Fibroblast of lung (primary cell): Measurements from ENCODE around the gene NCBP2. TPM values are rescaled to one million over a fixed set of nuclear protein-coding genes. Genes with fewer than 3 reads are reported as not detected.

Experiments used
- DNase-seq, 2 donors: peaks; one replicate each; pipeline versions ENCODE4 v3.0.0 to v3.0.0-alpha.2; 2010; ENCODE audit warnings: low read depth in 2 of 2
- H2AFZ ChIP-seq: 2 replicates; pipeline ENCODE4 v1.5.1; 2012; ENCODE audit warnings: low read length, control low read depth, inconsistent platforms
- H3K27ac ChIP-seq: 2 replicates; pipeline ENCODE4 v1.5.1; 2011; ENCODE audit warnings: low read length, control low read depth; ENCODE audit not compliant: insufficient read depth
- H3K27me3 ChIP-seq: 2 replicates; pipeline ENCODE4 v1.5.1; 2011; ENCODE audit warnings: mild to moderate bottlenecking, low read length; ENCODE audit not compliant: control insufficient read depth, insufficient read depth
- H3K36me3 ChIP-seq: 2 replicates; pipeline ENCODE4 v1.5.1; 2011; ENCODE audit warnings: low read length; ENCODE audit not compliant: control insufficient read depth, insufficient read depth
- H3K4me1 ChIP-seq: 2 replicates; pipeline ENCODE4 v1.5.1; 2011; ENCODE audit warnings: low read length; ENCODE audit not compliant: control insufficient read depth, insufficient read depth; ENCODE audit errors: extremely low read depth
- H3K4me2 ChIP-seq: 2 replicates; pipeline ENCODE4 v1.5.1; 2011; ENCODE audit warnings: low read length, control low read depth; ENCODE audit not compliant: insufficient read depth; ENCODE audit errors: extremely low read depth
- H3K4me3 ChIP-seq, 4 experiments: fragments of 200-600 bp in 1 of 4; sonication (generic) in 1 of 4; replicated peaks in 1 of 4; 2 replicates each; pipeline ENCODE4 v1.5.1; 2011 to 2016; ENCODE audit warnings: low read length in 4 of 4, low read depth in 3 of 4, mild to moderate bottlenecking in 3 of 4, control low read depth in 2 of 4, inconsistent platforms in 1 of 4, mixed read lengths in 1 of 4; ENCODE audit not compliant: insufficient read depth in 1 of 4; ENCODE audit errors: control extremely low read depth in 1 of 4
- H3K79me2 ChIP-seq: 2 replicates; pipeline ENCODE4 v1.5.1; 2012; ENCODE audit warnings: mild to moderate bottlenecking, low read length, inconsistent platforms; ENCODE audit not compliant: control insufficient read depth, insufficient read depth
- H3K9ac ChIP-seq: 2 replicates; pipeline ENCODE4 v1.5.1; 2011; ENCODE audit warnings: mild to moderate bottlenecking, low read length, control low read depth; ENCODE audit not compliant: insufficient read depth
- H3K9me3 ChIP-seq: 2 replicates; pipeline ENCODE4 v1.5.1; 2012; ENCODE audit warnings: low read depth, low read length; ENCODE audit not compliant: control insufficient read depth, insufficient read depth
- H4K20me1 ChIP-seq: 2 replicates; pipeline ENCODE4 v1.5.1; 2011; ENCODE audit warnings: low read length; ENCODE audit not compliant: control insufficient read depth, insufficient read depth; ENCODE audit errors: extremely low read depth
- CTCF ChIP-seq, 2 donors: IDR thresholded peaks in 1 of 2; conservative IDR thresholded peaks in 1 of 2; 1 replicate in 1 of 2; 2 replicates in 1 of 2; pipeline ENCODE4 v1.5.1; 2011 to 2012; ENCODE audit warnings: low read length in 2 of 2, control low read depth in 1 of 2, inconsistent platforms in 1 of 2, low read depth in 1 of 2, mild to moderate bottlenecking in 1 of 2
- EZH2 ChIP-seq: IDR thresholded peaks from 2 replicates; pipeline ENCODE4 v1.5.1; 2012; ENCODE audit warnings: low read length, control low read depth, mild to moderate bottlenecking; ENCODE audit errors: missing control alignments
- polyA plus RNA-seq, 2 donors: library from polyadenylated mRNA; depleted of rRNA in 1 of 2; stranded (reverse) in 1 of 2; unstranded in 1 of 2; fragments of >200 nt; gene quantifications; 2 replicates each; pipeline ENCODE4 v1.2.1, GENCODE V29; 2011 to 2012; ENCODE audit warnings: missing spikeins in 1 of 2
- total RNA-seq: library from RNA; depleted of rRNA; stranded (reverse); fragments of >200 nt; gene quantifications from 2 replicates; pipeline ENCODE4 v1.2.1, GENCODE V29; 2014

NCBP2 gene
- total and polyA plus RNA-seq, 2 donors (not counting 1 experiment from before 2014, with no cell fraction given): 65.2 to 85.9 TPM

- H3K9me3 ChIP-seq: no peaks in the 10 kb centered on the region
- no peaks in the 10 kb centered on the region for H3K27me3 ChIP-seq
- H3K4me2 ChIP-seq: no peak overlapping the region
- no peak for TF ChIP-seq CTCF (conservative IDR thresholded peaks at IDR 0.05 in 1 of 2, IDR thresholded peaks at IDR 0.05 in 1 of 2; ENCODE audit: low read depth in 1 of 2, low read length in 2 of 2)
- TF ChIP-seq EZH2: no peak
- no peak for DNase-seq
- no peak overlapping the region for H2AFZ ChIP-seq
- no peaks in the 10 kb centered on the region for H3K4me1 ChIP-seq
- no peak overlapping the region for H3K4me3 ChIP-seq
- H3K79me2 ChIP-seq: peaks cover 2% of the 10 kb centered on the region
- no peak overlapping the region for H3K9ac ChIP-seq
- no peaks in the 10 kb centered on the region for H3K36me3 ChIP-seq
- no peaks in the 10 kb centered on the region for H4K20me1 ChIP-seq
- H3K27ac ChIP-seq: no peak overlapping the region
Measured at GRCh38 chr3:196949285-196949619, 6.9 kb upstream of the NCBP2 start.

DNA sequence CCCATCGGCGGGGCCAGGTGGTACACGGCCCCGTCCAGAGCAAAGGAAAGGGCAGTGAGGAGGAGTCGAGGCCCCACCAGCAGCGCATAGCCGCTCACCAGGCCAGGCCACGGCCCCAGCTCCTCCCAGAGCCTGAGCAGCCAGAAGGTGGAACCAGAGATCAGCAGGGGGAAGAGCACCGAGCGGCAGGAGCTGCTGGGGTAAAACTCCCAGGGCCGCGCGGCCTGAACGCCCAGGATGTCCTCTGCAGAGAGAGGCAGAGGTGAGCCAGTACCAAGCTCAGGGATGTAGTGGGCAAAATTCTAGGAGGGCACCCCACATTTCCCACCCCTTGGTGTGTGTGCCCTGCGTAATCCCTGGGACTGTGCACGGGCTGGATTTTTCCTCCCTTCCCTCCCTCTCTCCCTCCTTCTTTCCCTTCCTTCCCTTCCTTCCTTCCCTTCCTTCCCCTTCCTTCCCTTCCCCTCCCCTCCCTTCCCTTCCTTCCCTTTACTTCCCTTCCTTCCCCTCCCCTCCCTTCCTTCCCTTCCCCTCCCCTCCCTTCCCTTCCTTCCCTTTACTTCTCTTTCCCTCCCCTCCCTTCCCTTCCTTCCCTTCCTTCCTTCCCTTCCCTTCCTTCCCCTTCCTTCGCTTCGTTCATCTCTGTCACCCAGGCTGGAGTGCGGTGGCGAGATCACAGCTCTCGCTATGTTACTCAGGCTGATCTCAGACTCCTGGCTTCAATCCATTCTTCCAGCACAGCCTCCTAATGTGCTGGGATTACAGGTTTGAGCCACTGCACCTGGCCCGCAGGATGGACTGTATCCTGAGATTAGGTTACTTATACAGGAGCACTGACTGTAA, 6.3 kb upstream of the NCBP2 start:
- Histone ChIP-seq H3K27ac (no peak overlapping the region), H3K79me2 (peaks cover 6% of the 10 kb centered on the region), H2AFZ (no peak overlapping the region), H3K4me2 (no peak overlapping the region), H3K9me3 (no peaks in the 10 kb centered on the region), H3K36me3 (no peaks in the 10 kb centered on the region), H4K20me1 (no peaks in the 10 kb centered on the region), H3K4me3 (no peak overlapping the region), H3K27me3 (no peaks in the 10 kb centered on the region), H3K9ac (no peak overlapping the region), H3K4me1 (peaks cover 1% of the 10 kb centered on the region)
- peak in 1 of 2 donors; percentile 50 for DNase-seq
- TF ChIP-seq CTCF (conservative IDR thresholded peaks at IDR 0.05 in 1 of 2, IDR thresholded peaks at IDR 0.05 in 1 of 2; ENCODE audit: low read depth in 1 of 2, low read length in 2 of 2): no peak

DNA sequence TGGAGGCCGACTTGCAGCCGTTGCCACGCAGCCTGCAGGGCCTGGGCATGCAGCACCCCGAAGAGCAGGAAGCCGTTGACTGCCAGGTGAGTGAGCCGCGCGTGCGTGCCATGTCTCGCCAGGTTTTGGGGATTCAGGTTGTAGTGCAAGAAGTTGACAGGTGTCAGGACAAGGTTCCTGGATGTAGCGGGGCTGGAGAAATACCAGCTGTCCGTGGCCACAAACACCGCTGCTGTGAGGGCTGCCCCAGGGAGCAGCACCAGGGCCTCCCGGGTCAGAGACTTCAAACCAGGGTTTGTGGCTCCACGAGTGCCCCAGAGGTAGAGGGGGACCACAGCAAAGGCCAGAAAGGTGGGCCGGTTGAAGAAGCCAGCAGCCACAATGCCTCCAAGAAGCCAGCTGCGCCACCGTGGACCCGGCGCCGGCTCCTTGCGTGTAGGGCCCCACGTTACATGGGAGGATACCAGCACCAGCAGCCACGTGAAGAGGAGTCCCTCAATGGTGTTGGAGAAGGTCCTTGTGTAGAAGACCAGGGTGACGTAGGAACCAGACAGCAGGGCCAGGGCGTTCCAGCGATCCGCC, 5.6 kb upstream of the NCBP2 start:
- Histone ChIP-seq H3K27ac (no peak overlapping the region), H3K4me2 (no peak overlapping the region), H3K4me1 (peaks cover 7% of the 10 kb centered on the region), H3K9me3 (no peaks in the 10 kb centered on the region), H2AFZ (no peak overlapping the region), H3K27me3 (no peaks in the 10 kb centered on the region), H3K79me2 (peaks cover 13% of the 10 kb centered on the region), H4K20me1 (no peaks in the 10 kb centered on the region), H3K9ac (no peak overlapping the region), H3K36me3 (no peaks in the 10 kb centered on the region), H3K4me3 (no peak overlapping the region)
- TF ChIP-seq CTCF (conservative IDR thresholded peaks at IDR 0.05 in 1 of 2, IDR thresholded peaks at IDR 0.05 in 1 of 2; ENCODE audit: low read depth in 1 of 2, low read length in 2 of 2): no peak
- no peak for TF ChIP-seq EZH2
- DNase-seq: no peak
